Prostate gland (tissue), 2 donors: Measurements from ENCODE around the gene CCR1. TPM values are rescaled to one million over a fixed set of nuclear protein-coding genes. Genes with fewer than 3 reads are reported as not detected.

ENCODE experiments used
- DNase-seq: peaks from one replicate; pipeline ENCODE4 v3.0.0-alpha.2; 2019; ENCODE audit warnings: low spot score
- H3K27ac ChIP-seq, 2 donors: fragments of 200-600 bp; sonication (generic); 2 replicates each; pipeline ENCODE4 v1.5.1; 2017 to 2019
- H3K27me3 ChIP-seq: fragments of 200-600 bp; sonication (generic); replicated peaks from 2 replicates; pipeline ENCODE4 v1.5.1; 2019; ENCODE audit not compliant: insufficient read depth
- H3K36me3 ChIP-seq, 2 donors: fragments of 200-600 bp; sonication (generic); 1 replicate in 1 of 2; 2 replicates in 1 of 2; pipeline versions ENCODE4 v1.5.1 to v1.8.1; 2017 to 2019
- H3K4me1 ChIP-seq: fragments of 200-600 bp; sonication (generic); replicated peaks from 2 replicates; pipeline ENCODE4 v1.5.1; 2019
- H3K4me3 ChIP-seq, 2 donors: fragments of 200-600 bp; sonication (generic); 2 replicates each; pipeline ENCODE4 v1.5.1; 2017 to 2019
- H3K9me3 ChIP-seq: fragments of 200-600 bp; sonication (generic); 2 replicates; pipeline ENCODE4 v1.5.1; 2017
- POLR2A ChIP-seq: fragments of 450-650 bp; IDR thresholded peaks from one replicate; pipeline ENCODE4 v1.6.1; 2016; ENCODE audit warnings: antibody characterized with exemption, mild to moderate bottlenecking
- POLR2AphosphoS5 ChIP-seq: sonication (generic); formaldehyde crosslinking; IDR thresholded peaks from one replicate; pipeline ENCODE4 v1.6.1; 2017; ENCODE audit warnings: antibody characterized with exemption
- WGBS: methylation state at CpG from one replicate; pipeline ENCODE4 v1.1.5; 2018; 5-methylcytosine and 5-hydroxymethylcytosine counted together
- intact Hi-C: fragments of 100-400 bp; cut with DNase I; formaldehyde crosslinking; loops from one replicate; pipeline ENCODE4 v1.14.2; 2022
- total RNA-seq, 2 donors: library from RNA; depleted of rRNA; stranded (reverse); fragments of >200 nt; gene quantifications; one replicate each; pipeline ENCODE4 v1.1.0, GENCODE V29; 2016
- TF ChIP-seq, protein P1 (sequence below), 4 experiments: fragments of 200-600 bp in 2 of 4; fragments of 450-650 bp in 2 of 4; sonication (generic) in 2 of 4; IDR thresholded peaks; 1 replicate in 3 of 4; 2 replicates in 1 of 4; pipeline ENCODE4 v1.5.1; 2016 to 2019; ENCODE audit warnings: antibody characterized with exemption in 4 of 4, mild to moderate bottlenecking in 2 of 4, moderate library complexity in 2 of 4

The CCR1 gene
- total RNA-seq, 2 donors from 2014 or later, result 0.46 to 2.5 TPM

DNA sequence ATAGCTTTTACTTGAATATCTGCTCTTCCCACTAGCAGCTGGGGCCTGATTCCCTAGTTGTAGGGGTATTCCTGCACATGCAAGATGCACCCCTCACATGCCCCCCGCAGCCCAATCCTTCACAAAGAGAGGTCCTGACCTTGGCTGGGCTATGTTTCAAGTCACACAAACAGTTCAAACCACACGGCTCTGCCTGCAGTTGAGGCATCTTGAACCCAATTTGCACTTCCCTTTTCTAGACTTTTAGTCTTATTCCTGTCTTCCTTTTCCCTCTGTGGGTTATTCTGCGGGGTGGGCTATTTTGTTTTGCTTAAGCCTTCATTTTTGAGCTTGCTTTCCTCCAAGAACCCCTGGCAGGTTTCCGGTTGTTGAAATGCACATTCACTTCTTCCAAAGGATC lies 13.3 kb upstream of the CCR1 start:
- no peaks in the 10 kb centered on the region for H3K9me3 ChIP-seq
- H3K36me3 ChIP-seq, result no peaks in the 10 kb centered on the region
- H3K27me3 ChIP-seq, result no peaks in the 10 kb centered on the region
- WGBS, result 71% methylated on average over 4 of the region's 4 CpGs
- H3K27ac ChIP-seq, result no peak overlapping the region
- DNase-seq, result no peak
- H3K4me1 ChIP-seq, result no peaks in the 10 kb centered on the region
- intact Hi-C loops, result no loop called here
- no peak overlapping the region for H3K4me3 ChIP-seq
- no peak for TF ChIP-seq POLR2A

DNA sequence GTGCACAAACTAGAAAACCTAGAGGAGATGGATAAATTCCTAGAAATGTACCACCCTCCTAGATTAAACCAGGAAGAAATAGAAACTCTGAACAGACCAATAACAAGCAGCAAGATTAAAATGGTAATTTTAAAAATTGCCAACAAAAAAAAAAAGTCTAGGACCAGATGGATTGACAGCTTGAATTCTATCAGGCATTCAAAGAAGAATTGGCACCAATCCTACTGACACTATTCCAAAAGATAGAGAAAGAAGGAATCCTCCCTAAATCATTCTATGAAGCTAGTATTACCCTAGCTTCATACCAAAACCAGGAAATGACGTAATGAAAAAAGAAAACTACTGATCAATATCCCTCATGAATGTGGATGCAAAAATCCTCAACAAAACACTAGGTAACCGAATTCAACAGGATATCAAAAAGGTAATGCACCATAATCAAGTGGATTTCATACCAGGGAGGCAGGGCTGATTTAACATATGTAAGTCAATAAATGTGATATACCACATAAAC lies 10.1 kb upstream of the CCR1 start:
- Histone ChIP-seq H3K36me3 (no peaks in the 10 kb centered on the region), H3K4me1 (no peaks in the 10 kb centered on the region), H3K27ac (no peak overlapping the region), H3K4me3 (no peak overlapping the region), H3K9me3 (no peaks in the 10 kb centered on the region), H3K27me3 (no peaks in the 10 kb centered on the region)
- 92% methylated on average over 2 of the region's 2 CpGs for WGBS
- DNase-seq, result no peak
- intact Hi-C loops, result no loop called here
- no peak for TF ChIP-seq POLR2A
- TF ChIP-seq, protein P1, sequence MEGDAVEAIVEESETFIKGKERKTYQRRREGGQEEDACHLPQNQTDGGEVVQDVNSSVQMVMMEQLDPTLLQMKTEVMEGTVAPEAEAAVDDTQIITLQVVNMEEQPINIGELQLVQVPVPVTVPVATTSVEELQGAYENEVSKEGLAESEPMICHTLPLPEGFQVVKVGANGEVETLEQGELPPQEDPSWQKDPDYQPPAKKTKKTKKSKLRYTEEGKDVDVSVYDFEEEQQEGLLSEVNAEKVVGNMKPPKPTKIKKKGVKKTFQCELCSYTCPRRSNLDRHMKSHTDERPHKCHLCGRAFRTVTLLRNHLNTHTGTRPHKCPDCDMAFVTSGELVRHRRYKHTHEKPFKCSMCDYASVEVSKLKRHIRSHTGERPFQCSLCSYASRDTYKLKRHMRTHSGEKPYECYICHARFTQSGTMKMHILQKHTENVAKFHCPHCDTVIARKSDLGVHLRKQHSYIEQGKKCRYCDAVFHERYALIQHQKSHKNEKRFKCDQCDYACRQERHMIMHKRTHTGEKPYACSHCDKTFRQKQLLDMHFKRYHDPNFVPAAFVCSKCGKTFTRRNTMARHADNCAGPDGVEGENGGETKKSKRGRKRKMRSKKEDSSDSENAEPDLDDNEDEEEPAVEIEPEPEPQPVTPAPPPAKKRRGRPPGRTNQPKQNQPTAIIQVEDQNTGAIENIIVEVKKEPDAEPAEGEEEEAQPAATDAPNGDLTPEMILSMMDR (IDR thresholded peaks at IDR 0.05), result no peak
- TF ChIP-seq POLR2AphosphoS5, result no peak

DNA sequence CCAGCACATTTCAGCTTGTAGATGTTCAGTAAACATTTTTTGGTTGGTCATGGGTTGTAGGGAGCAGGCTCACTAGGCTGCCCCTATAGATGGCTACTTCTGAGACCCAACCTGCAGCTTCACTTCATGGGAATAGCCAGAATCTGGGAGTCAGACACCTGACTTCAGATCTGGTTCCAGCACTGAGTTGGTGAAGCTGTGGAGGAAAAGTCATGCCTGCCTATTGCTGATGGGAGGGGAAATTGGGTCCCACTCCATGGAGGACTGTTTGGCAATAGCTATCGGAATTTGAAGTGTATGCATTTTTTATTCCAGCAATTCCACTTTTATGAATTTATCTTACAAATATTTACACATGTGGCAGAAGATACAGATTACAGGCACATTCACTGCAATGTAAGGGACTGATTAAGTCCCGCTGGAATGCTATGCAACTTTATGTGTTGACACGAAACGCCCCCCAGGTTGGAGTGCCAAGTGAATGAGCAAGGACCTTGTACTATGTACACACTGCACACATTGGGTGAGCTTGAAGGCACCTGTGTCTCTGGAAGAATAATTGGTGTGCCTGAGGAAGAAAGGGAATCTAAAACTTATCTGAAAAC lies 7.8 kb upstream of the CCR1 start:
- Histone ChIP-seq H3K27ac (no peak overlapping the region), H3K36me3 (no peaks in the 10 kb centered on the region), H3K27me3 (no peaks in the 10 kb centered on the region), H3K9me3 (no peaks in the 10 kb centered on the region), H3K4me3 (no peak overlapping the region), H3K4me1 (no peaks in the 10 kb centered on the region)
- 34% methylated on average over 4 of the region's 4 CpGs for WGBS
- TF ChIP-seq POLR2AphosphoS5, result peak; percentile 63
- TF ChIP-seq, protein P1 (IDR thresholded peaks at IDR 0.05), result no peak
- intact Hi-C loops, result no loop called here
- DNase-seq, result peak; percentile 46

DNA sequence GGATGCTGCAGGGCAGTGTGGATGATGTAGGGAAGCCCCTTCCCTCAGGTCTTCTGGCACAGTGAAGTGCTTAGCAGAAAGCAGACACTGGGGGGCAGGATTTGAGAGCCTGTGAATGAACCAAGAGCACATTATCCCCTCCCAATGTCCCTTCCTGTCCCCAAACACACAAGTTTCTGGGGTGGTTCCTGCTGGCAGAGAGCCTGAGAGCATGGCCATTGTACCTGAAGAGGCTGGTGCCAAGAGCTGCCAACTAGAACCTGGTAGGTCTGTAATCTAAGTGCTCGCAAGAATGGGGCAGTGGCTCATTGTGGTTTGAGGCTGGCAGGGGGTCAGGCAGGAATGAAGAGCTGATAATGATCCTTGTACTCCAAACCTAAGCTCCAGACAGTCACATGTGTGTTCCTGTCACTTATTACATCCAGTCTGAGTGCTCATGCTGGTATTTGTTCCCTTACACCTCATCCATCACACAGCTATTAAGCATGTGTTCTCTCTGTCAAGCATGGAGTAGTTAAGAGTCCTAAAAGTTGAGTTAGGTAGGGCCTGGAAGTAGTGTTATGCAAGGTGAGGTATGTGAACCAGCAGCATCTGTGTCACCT lies 6.7 kb upstream of the CCR1 start:
- DNase-seq, result no peak
- intact Hi-C loops, result no loop called here
- Histone ChIP-seq H3K27ac (no peak overlapping the region), H3K4me1 (no peaks in the 10 kb centered on the region), H3K36me3 (no peaks in the 10 kb centered on the region), H3K27me3 (no peaks in the 10 kb centered on the region), H3K4me3 (no peak overlapping the region), H3K9me3 (no peaks in the 10 kb centered on the region)
- 50% methylated on average over 1 of the region's 1 CpG for WGBS
- no peak for TF ChIP-seq POLR2AphosphoS5
- TF ChIP-seq, protein P1 (IDR thresholded peaks at IDR 0.05), result peak in 1 of 4 experiments; percentile 15

DNA sequence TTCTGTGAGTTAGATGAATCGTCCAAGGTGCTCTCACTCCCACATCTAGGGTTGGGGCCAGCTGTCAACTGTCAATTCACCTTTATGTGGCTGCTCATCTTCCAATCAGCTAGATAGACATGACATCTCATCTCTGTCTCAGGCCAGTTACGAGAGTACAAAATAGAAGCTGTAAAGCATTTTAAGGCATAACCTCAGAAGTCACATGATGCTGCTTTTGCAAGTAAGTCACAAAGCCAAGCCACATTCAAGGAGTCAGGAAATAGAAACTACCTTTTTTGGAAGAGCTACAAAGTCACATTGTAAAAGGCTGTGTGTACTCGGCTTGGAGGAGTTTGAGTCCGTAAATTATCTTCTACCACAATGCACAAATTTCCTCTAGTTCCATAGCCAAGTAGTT lies 5.1 kb upstream of the CCR1 start:
- TF ChIP-seq POLR2AphosphoS5 (peak; percentile 50), POLR2A (no peak)
- no peaks in the 10 kb centered on the region for H3K4me1 ChIP-seq
- no peak overlapping the region for H3K4me3 ChIP-seq
- H3K27me3 ChIP-seq, result no peaks in the 10 kb centered on the region
- no peak overlapping the region for H3K27ac ChIP-seq
- 23% methylated on average over 4 of the region's 4 CpGs for WGBS
- DNase-seq, result no peak
- H3K36me3 ChIP-seq, result no peaks in the 10 kb centered on the region
- intact Hi-C loops, result no loop called here
- no peaks in the 10 kb centered on the region for H3K9me3 ChIP-seq

DNA sequence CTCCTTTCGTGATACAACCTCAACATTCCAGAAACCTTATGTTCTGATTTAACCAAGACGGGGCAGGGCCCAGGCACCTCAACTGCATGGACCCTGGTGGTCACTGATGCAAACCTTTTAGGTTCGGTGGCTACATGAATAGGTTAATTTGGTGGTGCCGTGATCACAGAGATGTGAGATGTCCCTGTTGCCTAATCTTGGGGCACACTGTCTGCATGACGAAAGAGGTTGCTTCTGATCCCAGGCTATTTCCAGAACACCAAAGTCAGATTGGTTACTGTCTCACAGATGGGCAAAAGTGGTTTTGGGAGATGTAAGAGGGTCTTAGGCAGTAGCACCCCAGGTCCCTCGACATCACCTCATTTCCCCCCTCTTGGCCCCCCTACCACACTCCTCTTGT lies 4.0 kb upstream of the CCR1 start:
- intact Hi-C loops, result no loop called here
- Histone ChIP-seq H3K9me3 (no peaks in the 10 kb centered on the region), H3K36me3 (no peaks in the 10 kb centered on the region), H3K4me1 (no peaks in the 10 kb centered on the region), H3K4me3 (no peak overlapping the region), H3K27ac (no peak overlapping the region), H3K27me3 (no peaks in the 10 kb centered on the region)
- TF ChIP-seq, protein P1 (IDR thresholded peaks at IDR 0.05), result no peak
- 86% methylated on average over 6 of the region's 6 CpGs for WGBS
- DNase-seq, result no peak
